HG03432 (cell line): Measurements from ENCODE around the gene IL36G.
"Not testable (repeated sequence)": the region's sequence is repeated elsewhere in the genome, so short reads cannot be mapped to it uniquely, and the experiment has no call there.

ENCODE experiments used
- ATAC-seq: cut with Tn5 transposase; IDR thresholded peaks from one replicate; pipeline ENCODE4 v1.9.1; 2021; ENCODE audit warnings: mild to moderate bottlenecking, moderate library complexity; ENCODE audit not compliant: unreplicated experiment

The IL36G gene

GRCh38 chr2:112977559-112978056 is at the start of gene IL36G:
Gene IL36G (plus strand): TSS chr2:112978006. CDS start chr2:112978639, 633 bp downstream.
- no peak for ATAC-seq

GRCh38 chr2:112933261-112933660 is 44.5 kb upstream of the IL36G start:
- ATAC-seq = no peak

GRCh38 chr2:112934117-112934516 is 43.7 kb upstream of the IL36G start:
- not testable (repeated sequence) for ATAC-seq

- no peak for ATAC-seq
These were observed 40.9 kb upstream of the IL36G start for GRCh38 chr2:112936927-112937232.

- no peak for ATAC-seq
These were observed 38.9 kb upstream of the IL36G start for GRCh38 chr2:112938904-112939303.

GRCh38 chr2:112939425-112939824 is 38.4 kb upstream of the IL36G start:
- ATAC-seq = no peak

GRCh38 chr2:112940859-112941625 is 36.8 kb upstream of the IL36G start:
- no peak for ATAC-seq

- ATAC-seq = peak; percentile 82
These were observed 35.8 kb upstream of the IL36G start for GRCh38 chr2:112941753-112942653.

GRCh38 chr2:112942654-112943002 is 35.2 kb upstream of the IL36G start:
- ATAC-seq = no peak

GRCh38 chr2:112944971-112945370 is 32.8 kb upstream of the IL36G start:
- no peak for ATAC-seq

- ATAC-seq = no peak
These were observed 31.7 kb upstream of the IL36G start for GRCh38 chr2:112946086-112946485.

- no peak for ATAC-seq
These were observed 30.4 kb upstream of the IL36G start for GRCh38 chr2:112947374-112947773.

- ATAC-seq = no peak
These were observed 28.4 kb upstream of the IL36G start for GRCh38 chr2:112949456-112949855.

- ATAC-seq = no peak
These were observed 23.4 kb upstream of the IL36G start for GRCh38 chr2:112954364-112954763.

GRCh38 chr2:112957511-112957910 is 20.3 kb upstream of the IL36G start:
- ATAC-seq = no peak

- ATAC-seq = peak; percentile 59
These were observed 19.2 kb upstream of the IL36G start for GRCh38 chr2:112958428-112959108.

- no peak for ATAC-seq
These were observed 18.5 kb upstream of the IL36G start for GRCh38 chr2:112959109-112959812.

GRCh38 chr2:112960230-112960825 is 17.5 kb upstream of the IL36G start:
- no peak for ATAC-seq

- ATAC-seq = no peak
These were observed 15.3 kb upstream of the IL36G start for GRCh38 chr2:112962308-112963175.
